ENCODE data around the gene PLCE1. TPM values are rescaled to one million over a fixed set of nuclear protein-coding genes. Genes with fewer than 3 reads are reported as not detected.
"Not testable (repeated sequence)": the region's sequence is repeated elsewhere in the genome, so short reads cannot be mapped to it uniquely, and the experiment has no call there.

The PLCE1 gene
- total and polyA plus RNA-seq, 2 experiments from 2014 or later = 1.6 to 1.9 TPM

GRCh38 chr10:93954299-93954698 is 39.4 kb upstream of the PLCE1 start:
- H3K4me1 ChIP-seq (ENCODE audit: low read depth) = peaks cover 6% of the 10 kb centered on the region
- no peaks in the 10 kb centered on the region for H3K9me3 ChIP-seq (ENCODE audit: low read depth)
- no peaks in the 10 kb centered on the region for H3K27me3 ChIP-seq
- no peak overlapping the region for H3K27ac ChIP-seq
- no peak for DNase-seq (ENCODE audit: low read depth in 1 of 2, low spot score in 1 of 2)
- H3K4me3 ChIP-seq = no peak overlapping the region
- no peak for TF ChIP-seq CTCF (IDR thresholded peaks at IDR 0.05; ENCODE audit: low read depth, low read length)
- H3K36me3 ChIP-seq = no peaks in the 10 kb centered on the region

- no peak for DNase-seq (ENCODE audit: low read depth in 1 of 2, low spot score in 1 of 2)
Observed at GRCh38 chr10:93954726-93955363, 38.9 kb upstream of the PLCE1 start.

GRCh38 chr10:93958834-93959233 is 34.9 kb upstream of the PLCE1 start:
- Histone ChIP-seq H3K36me3 (no peaks in the 10 kb centered on the region), H3K9me3 (ENCODE audit: low read depth) (no peaks in the 10 kb centered on the region), H3K4me1 (ENCODE audit: low read depth) (no peaks in the 10 kb centered on the region), H3K27me3 (no peaks in the 10 kb centered on the region), H3K4me3 (no peak overlapping the region), H3K27ac (no peak overlapping the region)
- no peak for DNase-seq (ENCODE audit: low read depth in 1 of 2, low spot score in 1 of 2)
- TF ChIP-seq CTCF (IDR thresholded peaks at IDR 0.05; ENCODE audit: low read depth, low read length) = no peak

More at GRCh38 chr10:93954726-93955363, 38.9 kb upstream of the PLCE1 start:
- Histone ChIP-seq H3K9me3 (ENCODE audit: low read depth) (no peaks in the 10 kb centered on the region), H3K27me3 (no peaks in the 10 kb centered on the region), H3K4me1 (ENCODE audit: low read depth) (peaks cover 6% of the 10 kb centered on the region), H3K36me3 (no peaks in the 10 kb centered on the region), H3K27ac (no peak overlapping the region), H3K4me3 (no peak overlapping the region)
- no peak for TF ChIP-seq CTCF (IDR thresholded peaks at IDR 0.05; ENCODE audit: low read depth, low read length)

- H3K9me3 ChIP-seq (ENCODE audit: low read depth); H3K27ac ChIP-seq; H3K4me3 ChIP-seq; H3K27me3 ChIP-seq; H3K36me3 ChIP-seq; DNase-seq (ENCODE audit: low read depth in 1 of 2, low spot score in 1 of 2); H3K4me1 ChIP-seq (ENCODE audit: low read depth): not testable (repeated sequence)
Observed at GRCh38 chr10:93960988-93961387, 32.7 kb upstream of the PLCE1 start.

GRCh38 chr10:93962973-93963372 is 30.8 kb upstream of the PLCE1 start:
- no peaks in the 10 kb centered on the region for H3K4me1 ChIP-seq (ENCODE audit: low read depth)
- peaks cover 4% of the 10 kb centered on the region for H3K9me3 ChIP-seq (ENCODE audit: low read depth)
- no peak for TF ChIP-seq CTCF (IDR thresholded peaks at IDR 0.05; ENCODE audit: low read depth, low read length)
- H3K36me3 ChIP-seq = no peaks in the 10 kb centered on the region
- no peaks in the 10 kb centered on the region for H3K27me3 ChIP-seq
- H3K4me3 ChIP-seq = no peak overlapping the region
- no peak overlapping the region for H3K27ac ChIP-seq
- DNase-seq (ENCODE audit: low read depth in 1 of 2, low spot score in 1 of 2) = no peak

- TF ChIP-seq CTCF (IDR thresholded peaks at IDR 0.05; ENCODE audit: low read depth, low read length) = no peak
- no peak for DNase-seq (ENCODE audit: low read depth in 1 of 2, low spot score in 1 of 2)
- Histone ChIP-seq H3K9me3 (ENCODE audit: low read depth) (peaks cover 4% of the 10 kb centered on the region), H3K4me1 (ENCODE audit: low read depth) (no peaks in the 10 kb centered on the region), H3K27me3 (no peaks in the 10 kb centered on the region), H3K27ac (no peak overlapping the region), H3K36me3 (no peaks in the 10 kb centered on the region), H3K4me3 (no peak overlapping the region)
Observed at GRCh38 chr10:93963434-93963833, 30.3 kb upstream of the PLCE1 start.
